AG10803 (cell line): Measurements from ENCODE around the gene SLCO2A1.
A peak's percentile ranks its signal among the peaks of the same experiment; 100 is the strongest.

Source experiments
- DNase-seq: peaks from one replicate; pipeline ENCODE4 v3.0.0; 2010; ENCODE audit warnings: low read depth
- H3K4me3 ChIP-seq: 2 replicates; pipeline ENCODE4 v1.5.1; 2011; ENCODE audit warnings: mild to moderate bottlenecking, low read length, control low read depth
- CTCF ChIP-seq: conservative IDR thresholded peaks from 2 replicates; pipeline ENCODE4 v1.5.1; 2011; ENCODE audit warnings: mild to moderate bottlenecking, low read length, control low read depth, inconsistent platforms

SLCO2A1 gene

GRCh38 chr3:133980550-133980949 lies 49.2 kb downstream of the SLCO2A1 start:
- H3K4me3 ChIP-seq = no peak overlapping the region
- DNase-seq = no peak
- no peak for TF ChIP-seq CTCF

- DNase-seq = no peak
- TF ChIP-seq CTCF = no peak
- H3K4me3 ChIP-seq = no peak overlapping the region
Measured at GRCh38 chr3:133980035-133980434, 49.7 kb downstream of the SLCO2A1 start.

- H3K4me3 ChIP-seq = no peak overlapping the region
- TF ChIP-seq CTCF = no peak
- no peak for DNase-seq
Measured at GRCh38 chr3:133979553-133979952, 50.2 kb downstream of the SLCO2A1 start.

GRCh38 chr3:133977568-133977967 lies 52.2 kb downstream of the SLCO2A1 start:
- no peak for TF ChIP-seq CTCF
- no peak for DNase-seq
- no peak overlapping the region for H3K4me3 ChIP-seq

- no peak overlapping the region for H3K4me3 ChIP-seq
- TF ChIP-seq CTCF = no peak
- peak; percentile 60 for DNase-seq
Measured at GRCh38 chr3:133973249-133973980, 56.3 kb downstream of the SLCO2A1 start.

- no peak for DNase-seq
- no peak for TF ChIP-seq CTCF
- no peak overlapping the region for H3K4me3 ChIP-seq
Measured at GRCh38 chr3:133972156-133972555, 57.6 kb downstream of the SLCO2A1 start.

- no peak for DNase-seq
- TF ChIP-seq CTCF = no peak
- no peak overlapping the region for H3K4me3 ChIP-seq
Measured at GRCh38 chr3:133970916-133971315, 58.8 kb downstream of the SLCO2A1 start.
